Measurements from ENCODE around the gene RMDN3.

DNA sequence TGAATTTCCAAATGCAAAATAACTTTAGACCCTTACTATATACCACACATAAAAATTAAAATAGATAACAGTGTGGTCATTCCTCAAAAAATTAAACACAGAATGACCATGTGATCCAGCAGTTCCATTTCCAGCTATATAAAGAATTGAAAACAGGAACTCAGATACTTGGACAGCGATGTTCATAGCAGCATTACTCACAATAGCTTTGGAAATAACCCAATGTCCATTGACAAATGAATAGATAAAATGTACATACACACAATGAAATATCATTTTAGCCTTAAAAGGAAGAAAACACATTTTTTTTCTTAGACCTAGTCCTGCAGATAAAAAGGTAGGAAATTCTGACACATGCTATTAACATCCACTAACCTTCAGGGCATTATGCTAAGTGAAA is 33.4 kb downstream of the RMDN3 start:
- TF ChIP-seq POLR2A (IDR thresholded peaks at IDR 0.05; ENCODE audit: low read depth, low read length), result no peak
- no peak for TF ChIP-seq POLR2AphosphoS5 (IDR thresholded peaks at IDR 0.05; ENCODE audit: low read depth, low read length)
- TF ChIP-seq POU2F2 (IDR thresholded peaks at IDR 0.05; ENCODE audit: low read depth, low read length), result no peak

Measured in GM12891 (cell line).